Islet of Langerhans (tissue), 1 donor: ENCODE measurements around the gene EIPR1.
"Not testable (repeated sequence)": the region's sequence is repeated elsewhere in the genome, so short reads cannot be mapped to it uniquely, and the experiment has no call there.

Experiments
- FAIRE-seq: peaks from one replicate; lab custom pipeline; 2011; peaks lifted over from hg19 to GRCh38; lab: Jason Lieb, UNC

EIPR1 gene

DNA sequence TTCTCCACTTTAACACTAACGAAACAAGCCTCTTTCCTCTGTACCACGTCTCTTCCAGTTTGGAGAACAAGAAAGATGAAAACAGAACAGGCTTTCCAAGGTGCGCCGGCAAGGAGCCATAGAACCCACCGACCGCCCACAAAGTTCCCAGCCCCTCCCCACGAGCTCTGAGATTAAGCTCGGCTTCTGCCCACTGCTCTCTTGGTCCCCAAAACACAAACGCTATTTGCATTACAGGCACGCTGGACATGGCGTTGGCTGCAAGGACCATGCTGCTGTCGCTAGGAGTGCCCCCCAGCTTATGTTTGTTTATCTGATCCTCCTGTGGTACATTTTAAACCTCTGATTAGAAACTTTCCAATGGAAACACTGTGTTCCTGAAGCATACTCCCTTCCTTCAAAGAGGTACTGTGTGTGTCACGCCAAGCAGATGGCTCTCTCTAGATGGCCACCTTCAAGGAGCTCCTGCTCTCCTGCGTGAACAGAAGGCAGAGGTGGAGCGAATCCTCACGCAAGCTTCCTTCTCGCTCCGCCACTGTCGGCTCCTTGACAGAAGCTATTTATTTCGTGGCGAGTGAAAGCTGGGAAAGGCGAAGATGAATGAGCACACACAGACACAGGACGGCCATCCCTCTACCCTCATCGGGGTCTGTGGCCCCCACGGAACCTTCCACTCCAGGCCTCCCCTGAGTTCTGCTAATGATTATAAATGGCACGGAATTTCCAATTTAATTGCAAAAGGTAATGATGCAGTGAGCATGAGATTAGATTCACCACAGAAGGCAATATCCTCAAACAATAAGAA is 166.2 kb downstream of the EIPR1 start:
- FAIRE-seq = no peak

DNA sequence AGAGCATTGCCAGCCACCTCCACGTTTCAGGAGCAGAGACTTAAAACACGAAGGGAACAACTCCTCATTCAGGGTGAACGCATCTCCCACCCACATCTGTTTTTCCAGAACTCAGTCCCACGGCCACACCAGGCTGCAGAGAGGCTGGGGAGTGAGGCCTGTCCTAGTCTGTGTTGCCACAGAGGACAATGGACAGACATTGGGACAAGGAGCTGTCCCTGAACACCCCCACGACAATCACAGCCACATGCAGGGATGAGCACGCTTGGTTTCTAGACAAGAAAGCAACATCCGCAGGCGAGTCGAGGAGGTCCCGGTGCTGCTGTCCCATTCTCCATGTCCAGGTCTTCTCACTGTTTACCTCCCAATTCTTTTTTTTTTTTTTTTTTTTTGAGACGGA is 167.4 kb downstream of the EIPR1 start:
- FAIRE-seq = no peak

DNA sequence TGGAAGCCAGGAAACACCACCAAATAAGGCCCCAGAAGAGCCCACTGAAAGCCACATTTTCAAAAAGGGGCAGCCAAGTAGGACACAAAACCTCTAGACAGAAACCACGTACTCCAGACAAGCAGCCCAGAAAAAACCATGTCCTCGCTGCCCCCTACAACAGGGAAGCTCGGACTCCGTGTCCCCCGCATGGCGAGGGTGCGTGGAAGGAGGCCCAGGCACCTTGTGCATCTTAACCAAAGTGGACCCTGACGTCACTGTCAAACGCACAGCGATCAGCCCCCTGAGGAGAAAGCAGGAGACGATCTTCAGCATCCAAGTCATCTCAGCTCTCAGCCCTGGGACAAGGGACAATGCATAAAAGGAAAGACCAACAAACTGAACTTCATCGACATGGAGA is 168.4 kb downstream of the EIPR1 start:
- FAIRE-seq = no peak

DNA sequence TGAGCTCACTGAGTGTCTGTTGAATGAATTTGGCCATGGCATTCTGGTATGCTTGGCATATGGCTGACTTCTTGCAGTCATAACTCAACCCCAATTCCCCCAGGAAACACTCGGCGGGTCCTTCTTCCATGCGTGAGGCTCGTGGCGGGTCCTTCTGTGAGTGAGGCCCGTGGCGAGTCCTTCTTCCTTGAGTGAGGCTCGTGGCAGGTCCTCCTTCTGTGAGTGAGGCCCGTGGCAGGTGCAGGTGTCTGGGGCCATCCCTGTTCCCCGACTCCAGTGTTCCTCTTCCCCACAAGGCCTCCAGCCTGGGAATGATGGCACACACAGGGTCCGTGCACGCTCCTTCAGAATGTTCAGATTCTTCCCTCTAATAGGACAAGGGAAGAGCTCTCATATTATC is 169.0 kb downstream of the EIPR1 start:
- FAIRE-seq = no peak

DNA sequence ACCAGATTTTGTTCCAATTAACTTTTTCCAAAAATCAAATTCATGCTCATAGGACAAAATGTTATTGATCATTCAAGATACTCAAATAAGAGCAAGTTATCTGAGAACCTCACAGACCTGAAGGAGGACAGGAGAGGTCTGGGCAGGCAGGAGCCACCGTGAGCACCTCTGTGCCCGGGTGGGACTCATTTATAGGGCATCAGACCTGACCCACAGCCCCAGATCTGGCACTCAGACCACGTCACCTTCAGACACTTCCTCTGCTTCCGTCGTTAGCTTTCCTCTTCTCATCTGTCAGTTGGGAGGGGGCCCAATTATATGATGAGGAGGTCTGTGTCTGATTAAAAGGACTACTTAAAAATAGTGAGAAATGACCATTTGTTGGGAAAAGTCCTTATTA is 169.4 kb downstream of the EIPR1 start:
- FAIRE-seq = no peak

DNA sequence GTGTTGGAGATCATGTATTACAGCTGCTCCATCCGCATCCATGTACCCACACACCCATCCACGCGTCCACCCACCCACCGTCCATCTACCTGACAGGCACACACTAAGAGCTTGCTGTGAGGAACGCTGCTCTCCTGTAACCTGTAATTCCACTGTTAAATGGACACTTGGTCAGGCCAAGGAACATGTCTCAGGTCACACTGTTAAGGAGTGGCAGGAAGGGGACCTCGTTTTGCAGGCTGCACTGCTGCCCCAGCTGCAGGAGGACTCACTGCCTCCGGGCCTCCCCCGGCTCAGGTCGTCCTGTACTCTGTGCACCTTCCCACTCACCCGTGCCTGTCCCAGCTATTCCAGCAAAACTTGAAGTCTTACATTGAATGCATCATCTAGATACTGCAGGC is 170.5 kb downstream of the EIPR1 start:
- FAIRE-seq = no peak

DNA sequence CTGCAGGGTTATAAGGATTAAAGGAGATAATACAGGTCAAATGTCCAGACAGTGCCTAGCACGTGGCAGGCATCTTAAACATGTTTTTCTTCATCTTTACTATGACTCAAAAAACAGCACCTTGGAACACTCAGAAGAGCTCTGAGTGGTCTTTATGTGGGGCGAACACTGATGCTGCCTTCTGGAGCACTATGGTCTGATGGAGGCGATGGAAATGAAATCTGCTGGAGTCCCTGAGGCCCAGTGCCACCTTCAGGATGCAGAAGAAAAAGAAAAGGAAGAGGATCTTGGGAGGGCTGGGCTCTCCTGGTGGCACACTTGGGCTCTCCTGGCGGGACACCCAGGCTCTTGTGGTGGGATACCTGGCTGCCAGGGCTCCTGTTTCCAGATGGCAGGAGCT is 171.8 kb downstream of the EIPR1 start:
- no peak for FAIRE-seq

DNA sequence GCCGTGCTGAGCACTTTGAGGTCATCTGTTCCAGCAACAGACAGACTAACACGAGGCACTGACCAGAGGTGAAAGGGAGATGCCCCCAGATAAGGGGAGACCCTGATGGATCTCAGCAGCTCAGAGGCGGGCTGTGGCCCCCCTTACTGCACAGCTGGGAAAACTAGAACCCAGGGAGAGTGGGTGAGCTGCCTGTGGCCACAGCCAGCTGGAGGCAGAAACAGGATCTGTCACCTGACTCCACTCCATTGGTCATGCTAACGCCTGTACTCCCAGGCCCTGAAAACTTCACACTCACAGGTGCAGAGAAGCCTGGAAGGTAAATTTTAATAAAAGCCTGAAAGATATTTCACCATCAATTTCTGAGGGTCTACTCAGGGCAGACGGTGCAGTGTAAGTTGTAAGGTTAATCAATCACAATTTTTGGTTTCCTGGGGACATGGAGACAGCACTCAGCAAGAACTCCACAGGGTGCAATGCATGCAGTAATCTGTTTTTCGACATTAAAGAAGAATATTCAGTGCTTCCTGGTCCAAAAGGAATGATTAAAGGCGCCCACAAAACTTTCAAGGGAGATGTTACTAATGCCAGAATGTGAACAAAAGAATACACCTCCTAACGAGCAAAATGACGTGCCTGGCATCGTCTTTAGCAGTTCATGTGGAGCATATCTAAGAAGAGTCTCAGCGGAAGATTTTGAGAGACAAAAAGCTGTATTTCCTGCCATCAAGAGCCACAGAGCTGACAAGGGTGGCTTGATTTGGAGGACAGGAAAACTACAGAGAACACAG is 173.4 kb downstream of the EIPR1 start:
- no peak for FAIRE-seq

DNA sequence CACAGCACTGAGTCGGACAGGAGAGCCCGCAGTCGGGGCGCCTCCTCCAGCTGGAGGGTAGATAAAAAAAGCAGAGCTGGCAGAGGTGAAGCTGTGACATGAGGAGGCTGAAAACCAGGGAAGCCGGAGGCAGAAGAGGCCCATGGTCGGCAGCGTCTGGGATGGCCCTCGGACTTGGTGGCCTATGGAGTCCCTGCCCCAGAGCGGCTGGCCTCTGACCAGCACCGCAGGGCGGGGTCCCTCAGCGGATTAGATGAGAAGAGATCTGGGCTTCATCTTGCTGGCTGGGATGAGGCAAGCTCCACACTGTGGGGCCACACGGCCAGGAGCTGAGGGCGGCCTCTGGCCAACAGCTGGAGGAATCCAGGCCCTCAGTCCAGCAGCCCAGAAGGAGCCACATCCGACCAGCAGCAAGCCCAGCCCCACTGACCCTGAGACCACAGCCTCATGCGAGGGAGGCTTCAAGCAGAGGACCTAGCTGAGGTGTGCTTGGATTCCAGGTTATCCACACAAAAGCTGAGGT is 174.1 kb downstream of the EIPR1 start:
- FAIRE-seq = no peak

DNA sequence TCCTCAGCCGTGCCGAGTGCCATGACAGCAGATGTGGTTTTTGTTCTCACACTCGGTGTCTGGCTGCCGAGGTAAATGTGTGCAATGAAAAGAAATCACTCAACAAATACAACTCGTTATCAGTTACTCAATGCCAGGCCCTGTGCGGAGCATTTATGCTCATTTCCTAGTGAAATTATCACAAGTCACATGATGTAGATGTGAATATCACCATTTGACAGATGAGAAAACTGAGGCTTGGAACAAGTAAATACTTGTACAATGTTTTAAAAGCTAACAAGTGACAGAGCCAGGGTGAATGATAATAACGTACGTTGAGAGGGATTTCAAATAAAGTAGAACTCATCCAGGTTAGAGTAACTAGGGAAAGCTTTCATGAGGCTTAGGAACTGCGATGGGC is 174.7 kb downstream of the EIPR1 start:
- FAIRE-seq = no peak

DNA sequence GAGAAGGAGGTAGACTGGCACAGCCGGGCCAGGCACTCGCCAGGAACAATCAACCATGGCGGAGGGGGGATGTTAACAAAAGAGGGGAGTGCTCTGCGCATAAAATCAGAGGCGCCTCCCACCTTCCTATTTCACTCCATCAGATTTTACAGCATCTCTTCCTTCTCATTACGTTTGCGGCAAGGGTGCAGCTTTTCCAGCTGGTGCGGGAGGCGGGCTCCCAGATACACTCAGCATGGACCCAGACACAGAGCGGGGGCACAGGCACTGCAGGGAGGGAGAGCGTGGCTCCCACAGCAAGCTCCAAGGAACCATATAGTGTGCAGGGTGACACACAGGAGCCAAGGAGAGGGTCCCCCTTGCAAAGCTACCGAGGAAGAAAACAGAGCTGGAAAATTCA is 176.3 kb downstream of the EIPR1 start:
- FAIRE-seq = no peak

DNA sequence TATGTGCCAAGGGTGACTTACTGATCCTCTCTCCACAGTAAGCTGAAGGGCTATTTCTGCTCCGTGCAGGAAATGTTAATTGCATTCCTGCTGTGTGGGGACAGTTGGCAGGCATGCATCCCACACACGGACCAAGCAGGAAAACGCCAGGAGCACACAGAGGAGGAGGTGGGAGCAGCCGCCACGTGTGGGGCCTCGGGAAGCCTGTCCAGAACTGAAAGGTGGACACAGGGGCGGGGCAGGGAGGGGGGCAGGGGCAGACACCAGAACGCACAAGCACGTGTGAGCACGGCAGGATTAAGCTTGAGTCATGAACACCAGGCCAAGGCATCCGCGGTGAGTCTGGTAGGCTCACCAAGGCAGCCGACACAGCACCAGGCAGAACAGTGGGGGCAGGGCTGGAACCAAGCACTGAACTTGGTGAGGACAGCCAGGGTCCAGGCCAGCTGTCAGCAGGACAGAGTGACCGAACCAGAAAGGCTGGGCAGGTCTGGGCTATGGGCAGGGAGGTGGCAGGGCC is 177.1 kb downstream of the EIPR1 start:
- no peak for FAIRE-seq

DNA sequence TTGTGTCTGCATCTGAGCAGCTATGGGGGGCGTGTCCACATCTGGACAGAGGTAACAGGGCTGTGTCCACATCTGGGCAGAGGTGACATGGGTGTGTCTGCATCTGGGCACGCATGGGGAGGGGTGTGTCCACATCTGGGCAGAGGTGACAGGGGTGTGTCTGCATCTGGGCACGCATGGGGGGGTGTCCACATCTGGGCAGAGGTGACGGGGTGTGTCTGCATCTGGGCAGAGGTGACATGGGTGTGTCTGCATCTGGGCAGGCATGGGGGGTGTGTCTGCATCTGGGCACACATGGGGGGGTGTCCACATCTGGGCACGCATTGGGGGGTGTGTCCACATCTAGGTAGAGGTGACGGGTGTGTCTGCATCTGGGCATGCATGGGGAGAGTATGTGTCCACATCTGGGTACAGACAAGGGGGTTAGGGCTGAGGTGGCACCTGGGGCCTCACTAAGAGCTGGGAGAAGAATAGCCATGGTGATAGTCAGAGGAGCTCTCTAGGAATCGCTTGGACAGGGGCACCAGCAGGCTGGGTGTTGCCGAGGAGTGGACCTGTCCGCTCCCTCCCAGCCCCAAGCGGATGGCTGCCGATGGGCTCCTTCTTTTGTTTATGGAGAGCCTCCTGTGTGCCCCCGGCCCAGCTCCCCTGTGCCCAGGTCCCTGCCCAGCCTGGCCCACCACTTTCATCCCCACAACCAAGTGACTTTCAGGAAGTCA is 177.8 kb downstream of the EIPR1 start:
- no peak for FAIRE-seq

DNA sequence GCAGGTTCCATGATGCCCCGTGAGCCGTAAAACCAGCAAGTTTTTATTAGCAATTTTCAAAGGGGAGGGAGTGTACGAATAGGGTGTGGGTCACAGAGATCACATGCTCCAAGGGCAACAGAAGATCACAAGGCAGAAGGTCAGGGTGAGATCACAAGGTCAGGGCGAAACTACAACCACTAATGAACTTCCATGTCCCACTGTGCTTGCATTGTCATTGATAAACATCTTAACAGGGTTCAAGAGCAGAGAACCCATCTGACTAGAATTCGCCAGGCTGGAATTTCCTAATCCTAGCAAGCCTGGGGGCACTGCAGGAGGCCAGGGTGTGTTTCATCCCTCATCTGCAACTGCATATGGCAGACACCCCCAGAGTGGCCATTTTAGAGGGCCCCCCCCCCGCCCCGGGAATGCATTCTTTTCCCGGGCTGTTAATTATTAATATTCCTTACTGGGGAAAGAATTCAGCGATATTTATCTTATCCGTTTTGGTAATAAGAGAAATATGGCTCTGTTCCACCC is 178.9 kb downstream of the EIPR1 start:
- FAIRE-seq = not testable (repeated sequence)

DNA sequence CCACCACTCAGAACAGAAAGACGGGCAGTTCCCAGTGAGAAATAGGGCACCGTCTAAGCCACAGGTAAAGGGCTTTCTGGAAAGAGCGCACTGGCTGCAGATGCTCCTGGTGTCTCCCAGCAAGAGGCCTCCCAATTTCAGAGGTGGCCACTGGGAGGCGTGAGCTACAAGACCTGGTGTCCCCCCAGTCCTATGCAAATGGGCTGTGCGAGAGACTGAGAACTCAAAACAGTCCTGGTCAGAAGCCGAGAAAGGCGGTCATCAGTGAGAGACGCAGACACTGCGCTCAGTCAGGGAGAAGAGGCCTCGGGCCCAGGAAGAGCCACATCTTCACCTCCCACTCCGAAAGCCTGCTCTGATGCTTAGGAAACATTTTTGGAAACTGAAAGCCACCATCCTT is 179.5 kb downstream of the EIPR1 start:
- FAIRE-seq = no peak

DNA sequence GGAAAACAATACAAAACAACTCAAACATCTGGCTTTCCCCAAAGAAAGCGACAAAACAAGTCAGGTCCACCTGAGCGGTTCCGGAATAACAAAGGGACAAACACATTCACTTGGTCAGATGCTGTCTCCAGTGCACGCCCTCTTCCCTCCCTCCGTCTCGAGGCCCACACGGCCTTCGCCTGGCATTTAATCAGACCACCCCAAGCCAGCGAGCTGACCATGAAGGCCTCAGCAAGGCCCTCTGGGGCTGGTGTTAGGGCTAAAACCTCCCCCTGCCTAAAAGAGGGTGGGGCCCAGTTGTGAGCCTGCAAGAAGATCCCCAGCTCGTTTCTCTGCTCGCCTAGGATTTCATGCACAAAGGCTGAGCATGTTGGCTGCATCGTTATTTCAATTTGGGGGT is 180.3 kb downstream of the EIPR1 start:
- FAIRE-seq = no peak

DNA sequence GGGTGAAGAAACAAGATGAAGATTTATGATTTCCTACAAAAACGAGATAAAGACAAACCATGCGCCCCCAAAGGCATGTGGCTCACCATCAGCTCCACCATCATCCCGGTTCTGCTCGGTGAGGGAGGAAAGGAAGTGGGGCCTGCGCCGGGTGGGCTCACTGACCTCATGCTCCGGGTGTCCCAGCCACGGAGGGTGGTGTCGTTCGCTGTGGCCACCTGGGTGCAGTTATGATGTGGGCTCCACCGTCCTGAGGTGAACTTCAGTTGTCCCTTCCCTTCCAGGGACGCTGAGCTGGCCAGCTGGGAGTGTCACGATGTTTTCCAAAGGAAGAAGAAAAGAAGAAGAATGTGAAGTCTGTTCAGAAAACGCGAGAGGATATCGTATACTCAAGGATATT is 180.9 kb downstream of the EIPR1 start:
- FAIRE-seq = no peak

DNA sequence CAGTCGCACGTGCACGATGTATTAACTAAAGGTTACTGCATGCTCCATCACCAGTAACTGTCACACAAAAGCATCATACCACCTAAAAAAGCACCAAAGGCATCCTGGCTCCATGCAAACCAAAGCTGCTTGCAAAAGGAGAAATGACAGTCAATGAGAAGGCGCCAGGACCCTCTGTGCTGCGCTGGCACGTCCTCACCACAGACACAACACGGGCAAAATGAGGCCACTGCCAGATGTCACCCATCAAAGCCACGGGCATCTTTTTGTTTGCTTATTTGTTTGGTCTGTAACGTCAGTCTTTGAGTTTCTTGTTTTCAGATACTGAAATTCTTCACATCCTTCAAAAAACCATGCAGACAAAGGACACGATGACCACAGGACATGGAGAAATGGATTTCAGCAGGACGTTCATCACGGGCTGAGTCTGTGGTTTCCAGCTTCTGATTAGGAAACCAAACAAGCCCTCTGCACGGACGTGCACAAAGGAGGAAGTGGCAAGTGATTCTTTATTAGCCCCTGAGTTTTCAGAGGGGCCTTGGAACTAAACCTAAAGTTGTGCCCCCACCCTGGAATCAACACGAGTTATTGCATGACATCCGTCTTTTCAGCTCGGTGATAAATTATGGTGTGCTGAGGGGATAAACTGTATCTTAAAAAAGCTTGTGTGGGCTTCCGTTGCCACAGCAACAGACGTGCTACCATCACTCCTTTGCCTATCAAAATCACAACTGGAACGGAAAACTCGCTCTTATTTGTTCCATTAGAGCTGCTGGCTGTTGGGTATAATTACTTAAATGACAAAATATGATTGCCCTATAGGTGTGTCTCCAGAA is 181.8 kb downstream of the EIPR1 start:
- no peak for FAIRE-seq

DNA sequence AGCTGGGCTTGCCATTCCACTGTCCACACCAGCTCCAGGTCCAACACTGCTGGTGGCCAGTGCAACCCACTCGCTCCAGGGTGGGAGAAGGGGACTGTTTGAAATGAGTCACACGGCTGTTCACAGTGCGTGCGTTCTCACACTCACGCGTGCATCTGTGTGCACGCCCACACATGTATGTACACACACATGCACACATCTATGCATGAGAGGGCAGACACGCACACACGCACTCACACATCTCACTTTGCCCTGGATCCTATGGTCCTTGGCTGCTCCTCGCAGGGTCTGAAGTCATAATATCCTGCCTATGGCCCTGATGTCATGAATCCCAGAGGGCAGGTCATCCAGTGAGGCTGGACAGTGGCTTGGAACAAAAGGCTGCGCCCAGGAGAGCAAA is 182.8 kb downstream of the EIPR1 start:
- no peak for FAIRE-seq

DNA sequence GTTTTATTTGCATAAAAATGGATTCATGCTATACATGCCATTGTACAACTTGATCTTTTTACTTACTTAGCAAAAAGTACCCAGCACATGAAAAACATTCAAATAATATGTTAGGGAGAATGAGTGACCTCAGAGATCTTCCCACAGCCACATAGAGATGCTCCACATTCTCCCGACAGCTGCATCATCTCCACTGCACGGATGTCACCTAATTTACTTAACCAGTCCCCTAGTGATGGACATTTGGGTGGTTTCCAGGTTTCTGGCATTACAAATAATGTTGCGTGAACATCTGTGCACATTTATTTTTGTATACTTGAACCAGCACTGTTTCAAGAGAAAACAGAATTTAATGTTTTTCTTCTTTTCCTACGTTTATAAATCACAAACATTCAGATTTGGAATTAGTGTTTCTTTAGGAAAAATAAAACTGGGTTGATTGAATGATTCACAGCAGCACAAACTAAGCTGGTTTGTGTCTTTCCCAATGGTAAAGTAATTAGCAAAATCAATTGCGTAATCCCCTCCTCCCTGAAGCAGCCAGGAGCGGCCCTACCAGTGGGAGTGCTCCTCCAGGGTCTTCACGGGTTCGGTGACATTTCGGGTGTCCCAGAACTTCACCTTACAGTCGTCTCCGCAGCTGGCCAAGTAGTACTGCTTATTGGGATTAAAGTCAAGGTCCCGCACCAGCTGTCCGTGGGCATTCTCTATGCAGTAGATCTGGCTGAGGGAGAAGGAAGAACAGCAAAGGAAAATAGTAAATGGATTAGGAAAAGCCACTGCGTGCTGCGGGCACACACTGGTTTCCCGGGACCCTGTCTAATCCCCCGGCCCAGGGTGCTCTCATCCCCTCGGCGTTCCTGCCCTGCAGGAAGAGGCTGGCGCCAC is 183.9 kb downstream of the EIPR1 start:
- FAIRE-seq = no peak
